K562 (cell line): Measurements from ENCODE around the gene C9orf40. TPM values are rescaled to one million over a fixed set of nuclear protein-coding genes. Genes with fewer than 3 reads are reported as not detected.

ENCODE experiments used
- ATAC-seq: fragments of 200-7000 bp; cut with Tn5 transposase; 3 replicates; pipeline ENCODE4 v1.9.1; 2020; ENCODE audit warnings: moderate library complexity
- BruUV-seq: library from RNA; stranded (reverse); fragments of 400-500 nt; replicated peaks from 2 replicates; lab custom pipeline; 2021; lab: Mats Ljungman, UMichigan
- CTCF ChIA-PET: fragments of 300-600 bp; formaldehyde crosslinking; extraction: SDS; loops from one replicate; lab custom pipeline; 2021; ENCODE audit warnings: low intra/inter-chr PET ratio; lab: Yijun Ruan, JAX
- POLR2A ChIA-PET: fragments of 300-600, 350-650 bp; sonication (Branson Sonifier 250); formaldehyde crosslinking; extraction: SDS; loops from one replicate; lab custom pipeline; 2021; ENCODE audit warnings: antibody characterized with exemption, inconsistent platforms; lab: Yijun Ruan, JAX
- DNase-seq, 4 experiments: peaks; one replicate each; pipeline versions ENCODE4 v3.0.0 to v3.0.0-alpha.2; 2011 to 2018; ENCODE audit warnings: low spot score in 3 of 4, mixed read lengths in 3 of 4; ENCODE audit errors: extremely low read depth in 1 of 4
- FAIRE-seq: peaks from 2 replicates; lab custom pipeline; 2011; peaks lifted over from hg19 to GRCh38; lab: Jason Lieb, UNC
- H2AFZ ChIP-seq: 2 replicates; pipeline ENCODE4 v1.6.0; 2011; ENCODE audit warnings: low read depth, low read length, control low read depth, inconsistent platforms
- H3K27ac ChIP-seq: fragments of 200-600 bp; 3 replicates; pipeline ENCODE4 v1.8.0; 2011; ENCODE audit warnings: low read depth, mild to moderate bottlenecking, control low read depth, inconsistent platforms, low read length, moderate library complexity, mixed read lengths; ENCODE audit errors: extremely low read depth
- H3K27me3 ChIP-seq, 2 experiments: fragments of 300-600 bp in 1 of 2; 2 replicates in 1 of 2; 3 replicates in 1 of 2; pipeline versions ENCODE4 v1.6.0 to v1.8.0; 2011; ENCODE audit warnings: inconsistent platforms in 2 of 2, low read length in 2 of 2, mild to moderate bottlenecking in 1 of 2, mixed read lengths in 1 of 2, moderate library complexity in 1 of 2; ENCODE audit not compliant: control insufficient read depth in 2 of 2, insufficient read depth in 2 of 2
- H3K36me3 ChIP-seq: fragments of 300-600 bp; 3 replicates; pipeline ENCODE4 v1.8.0; 2011; ENCODE audit warnings: mild to moderate bottlenecking, low read length, inconsistent platforms; ENCODE audit not compliant: control insufficient read depth, insufficient read depth
- H3K4me1 ChIP-seq, 2 experiments: fragments of 200-600 bp in 1 of 2; replicated peaks in 1 of 2; 2 replicates in 1 of 2; 3 replicates in 1 of 2; pipeline versions ENCODE4 v1.5.1 to v1.8.0; 2011; ENCODE audit warnings: inconsistent platforms in 2 of 2, low read length in 2 of 2, mild to moderate bottlenecking in 1 of 2, mixed read lengths in 1 of 2, moderate library complexity in 1 of 2; ENCODE audit not compliant: control insufficient read depth in 2 of 2, insufficient read depth in 2 of 2
- H3K4me2 ChIP-seq: 2 replicates; pipeline ENCODE4 v1.6.1; 2011; ENCODE audit warnings: low read length, control low read depth, inconsistent platforms, mixed read lengths; ENCODE audit not compliant: insufficient read depth
- H3K4me3 ChIP-seq: fragments of 200-600 bp; sonication (generic), shearing (Covaris generic); 2 replicates; pipeline ENCODE4 v1.5.1; 2016; ENCODE audit warnings: control low read depth, inconsistent platforms
- H3K79me2 ChIP-seq: fragments of 200-600 bp; 3 replicates; pipeline ENCODE4 v1.8.0; 2011; ENCODE audit warnings: low read length, inconsistent platforms; ENCODE audit not compliant: control insufficient read depth, insufficient read depth
- H3K9ac ChIP-seq, 2 experiments: 2 replicates each; pipeline versions ENCODE4 v1.6.0 to v1.6.1; 2011; ENCODE audit warnings: low read depth in 2 of 2, low read length in 2 of 2, control low read depth in 1 of 2, inconsistent platforms in 1 of 2, mild to moderate bottlenecking in 1 of 2, mixed read lengths in 1 of 2; ENCODE audit not compliant: insufficient read depth in 1 of 2
- H3K9me1 ChIP-seq: one replicate; pipeline ENCODE4 v1.6.0; 2011; ENCODE audit warnings: inconsistent platforms, mild to moderate bottlenecking, low read length, moderate library complexity; ENCODE audit not compliant: control insufficient read depth, insufficient read depth
- H3K9me3 ChIP-seq: replicated peaks from 2 replicates; pipeline ENCODE4 v1.5.1; 2011; ENCODE audit warnings: low read depth, low read length, inconsistent platforms; ENCODE audit not compliant: control insufficient read depth, insufficient read depth
- H4K20me1 ChIP-seq: replicated peaks from 2 replicates; pipeline ENCODE4 v1.6.1; 2011; ENCODE audit warnings: low read length, inconsistent platforms, mixed read lengths; ENCODE audit not compliant: control insufficient read depth, insufficient read depth
- CTCF ChIP-seq, 3 experiments: IDR thresholded peaks in 2 of 3; conservative IDR thresholded peaks in 1 of 3; 2 replicates each; pipeline ENCODE4 v1.5.1; 2011 to 2012; ENCODE audit warnings: low read length in 3 of 3, mild to moderate bottlenecking in 3 of 3, control low read depth in 2 of 3, improper control_type of control experiment in 1 of 3, inconsistent platforms in 1 of 3, low read depth in 1 of 3, mixed read lengths in 1 of 3, moderate library complexity in 1 of 3; ENCODE audit not compliant: insufficient read depth in 2 of 3
- FOS ChIP-seq: IDR thresholded peaks from 3 replicates; pipeline ENCODE4 v1.6.1; 2011; ENCODE audit not compliant: insufficient read length; ENCODE audit errors: extremely low read depth
- MNT ChIP-seq, 2 experiments: fragments of 450-650 bp; conservative IDR thresholded peaks; 2 replicates each; pipeline ENCODE4 v1.6.1; 2017; ENCODE audit warnings: mild to moderate bottlenecking in 2 of 2, moderate library complexity in 2 of 2
- REST ChIP-seq, 2 experiments: fragments of 450-650 bp; formaldehyde crosslinking in 1 of 2; IDR thresholded peaks; 2 replicates each; pipeline versions ENCODE4 v1.4.0 to v1.6.1; 2014 to 2020; ENCODE audit warnings: mild to moderate bottlenecking in 2 of 2, borderline replicate concordance in 1 of 2, low read depth in 1 of 2
- ZBTB26 ChIP-seq: fragments of 450-650 bp; formaldehyde crosslinking; IDR thresholded peaks from 2 replicates; pipeline ENCODE4 v1.4.0; 2022; ENCODE audit warnings: missing genetic modification characterization
- WGBS: fragments of 100-300 bp; shearing (Covaris generic); methylation state at CpG from one replicate; pipeline ENCODE4 v1.1.6; 2016; ENCODE audit warnings: low coverage, mixed read lengths; ENCODE audit not compliant: insufficient coverage; ENCODE audit errors: missing lambda C conversion rate; 5-methylcytosine and 5-hydroxymethylcytosine counted together
- in situ Hi-C: fragments of 300-500 bp; cut with MboI; formaldehyde crosslinking; loops from 4 replicates; pipeline ENCODE4 v1.15.0; 2018; ENCODE audit warnings: inconsistent platforms, mixed read lengths
- intact Hi-C: fragments of 100-400 bp; cut with micrococcal nuclease; formaldehyde crosslinking; loops from 2 replicates; pipeline ENCODE4 v1.14.2; 2022
- polyA plus RNA-seq, 8 experiments: library from polyadenylated mRNA; depleted of rRNA in 4 of 8; stranded (reverse) in 5 of 8; unstranded in 3 of 8; fragments of >200 nt; fragmentation: Nextera tagmentation in 2 of 8; fragmentation: Illumina TruSeq in 1 of 8; extraction: Ambion mirVana in 2 of 8; extraction: Trizol in 1 of 8; gene quantifications; 2 replicates each; pipeline versions ENCODE4 v1.2.1 to v1.2.3, GENCODE V29; 2011 to 2014; ENCODE audit warnings: inconsistent platforms in 1 of 8, missing spikeins in 1 of 8
- total RNA-seq, 7 experiments: library from RNA; depleted of rRNA in 6 of 7; stranded (reverse); fragments of >200 nt in 6 of 7; fragmentation: Illumina TruSeq in 2 of 7; extraction: Trizol in 2 of 7; gene quantifications; 2 replicates each; pipeline versions ENCODE4 v1.2.1 to v1.2.3, GENCODE V29; 2011 to 2021; ENCODE audit warnings: low replicate concordance in 1 of 7

Gene C9orf40
- total and polyA plus RNA-seq, 9 of the 15 experiments (the other 6 are each of a cell fraction or from before 2014, with no cell fraction given), result 5.6 to 17.3 (median 8.7) TPM

GRCh38 chr9:75001719-75002421 lies 49.2 kb upstream of the C9orf40 start:
- H2AFZ ChIP-seq, result 0 out of 2 replicates have a peak overlapping the region, but pooled peaks have one; percentile 32
- H3K4me3 ChIP-seq, result no peak overlapping the region
- ATAC-seq (peak; percentile 96), DNase-seq (peak; percentile 28 to 80 (median 28)), FAIRE-seq (peak; percentile 81)
- POLR2A ChIA-PET, result no interaction called here
- H3K9me3 ChIP-seq, result no peaks in the 10 kb centered on the region; the same call in 1 of the 2 replicates
- CTCF ChIA-PET, result interaction anchor here (1.9 to 2.3 kb wide), 2 partner anchors 225 to 228 kb away, joined by 8 to 19 read pairs; no protein-coding TSS in a partner anchor
- WGBS, result 77% methylated on average over 4 of the region's 4 CpGs
- H3K9ac ChIP-seq, result no peak overlapping the region
- no peaks in the 10 kb centered on the region for H4K20me1 ChIP-seq
- no peak overlapping the region; the same call in 2 of the 3 replicates for H3K27ac ChIP-seq
- peaks cover 23% of the 10 kb centered on the region for H3K36me3 ChIP-seq
- in situ Hi-C loops, result loop anchor here (5.0 kb wide), 1 partner anchor 230 kb away; no protein-coding TSS in a partner anchor
- intact Hi-C loops, result loop anchor here (1.0 kb wide), 2 partner anchors 75 to 225 kb away; no protein-coding TSS in a partner anchor
- BruUV-seq, result no TSS peak
- no peaks in the 10 kb centered on the region for H3K79me2 ChIP-seq
- no peaks in the 10 kb centered on the region for H3K27me3 ChIP-seq
- no peak overlapping the region for H3K4me2 ChIP-seq
- no peaks in the 10 kb centered on the region for H3K9me1 ChIP-seq
- H3K4me1 ChIP-seq, result no peaks in the 10 kb centered on the region
- TF ChIP-seq REST (IDR thresholded peaks at IDR 0.05; ENCODE audit: borderline replicate concordance) (peak; percentile 64; the same call in 1 of the 2 replicates), REST (CRISPR knock-in tag; IDR thresholded peaks at IDR 0.05; ENCODE audit: low read depth) (no peak), ZBTB26 (no peak), MNT (conservative IDR thresholded peaks at IDR 0.05) (no peak), FOS (no peak), CTCF (IDR thresholded peaks at IDR 0.05 in 2 of 3, conservative IDR thresholded peaks at IDR 0.05 in 1 of 3; ENCODE audit: insufficient read depth in 2 of 3, low read depth in 1 of 3, low read length in 3 of 3) (peak; percentile 45 to 68 (median 52); a peak in 4 of 6 replicates)
